Trophoblast cell (in vitro differentiated cells and primary cell): ENCODE results near the gene TSPAN19.

ENCODE experiments used
- DNase-seq, 2 donors: peaks; one replicate each; pipeline ENCODE4 v3.0.0-alpha.2; 2016
- H2AFZ ChIP-seq: 2 replicates; pipeline ENCODE4 v1.6.1; 2013; ENCODE audit warnings: low read length, moderate library complexity, mild to moderate bottlenecking; ENCODE audit not compliant: insufficient read depth, poor library complexity
- H2AK5ac ChIP-seq: 2 replicates; pipeline ENCODE4 v1.6.1; 2013; ENCODE audit warnings: mild to moderate bottlenecking, low read length
- H2BK120ac ChIP-seq: 2 replicates; pipeline ENCODE4 v1.6.1; 2013; ENCODE audit warnings: low read length, mild to moderate bottlenecking, moderate library complexity; ENCODE audit not compliant: insufficient read depth, poor library complexity
- H2BK12ac ChIP-seq: 2 replicates; pipeline ENCODE4 v1.6.1; 2013; ENCODE audit warnings: mild to moderate bottlenecking, low read length, moderate library complexity
- H2BK5ac ChIP-seq: 2 replicates; pipeline ENCODE4 v1.6.1; 2013; ENCODE audit warnings: low read length, low read depth, moderate library complexity, mild to moderate bottlenecking; ENCODE audit not compliant: poor library complexity
- H3K14ac ChIP-seq: 2 replicates; pipeline ENCODE4 v1.6.1; 2013; ENCODE audit warnings: mild to moderate bottlenecking, low read length
- H3K18ac ChIP-seq: 2 replicates; pipeline ENCODE4 v1.6.1; 2013; ENCODE audit warnings: mild to moderate bottlenecking, low read length
- H3K23ac ChIP-seq: 2 replicates; pipeline ENCODE4 v1.6.1; 2013; ENCODE audit warnings: low read length
- H3K27ac ChIP-seq: 2 replicates; pipeline ENCODE4 v1.5.1; 2013; ENCODE audit warnings: low read depth, mild to moderate bottlenecking, inconsistent platforms, low read length, moderate library complexity
- H3K27me3 ChIP-seq: 2 replicates; pipeline ENCODE4 v1.6.1; 2013; ENCODE audit warnings: inconsistent platforms, mild to moderate bottlenecking, low read length, moderate library complexity; ENCODE audit not compliant: insufficient read depth
- H3K36me3 ChIP-seq, 2 experiments: 1 replicate in 1 of 2; 2 replicates in 1 of 2; pipeline ENCODE4 v1.6.1; 2013; ENCODE audit warnings: low read length in 2 of 2, mild to moderate bottlenecking in 2 of 2, moderate library complexity in 1 of 2; ENCODE audit not compliant: insufficient read depth in 2 of 2, control insufficient read depth in 1 of 2
- H3K4ac ChIP-seq: 2 replicates; pipeline ENCODE4 v1.6.1; 2013; ENCODE audit warnings: low read depth, mild to moderate bottlenecking, low read length, moderate library complexity
- H3K4me1 ChIP-seq, 2 experiments: 1 replicate in 1 of 2; 2 replicates in 1 of 2; pipeline ENCODE4 v1.6.1; 2013; ENCODE audit warnings: low read length in 2 of 2, mild to moderate bottlenecking in 2 of 2, moderate library complexity in 1 of 2; ENCODE audit not compliant: insufficient read depth in 2 of 2, control insufficient read depth in 1 of 2
- H3K4me2 ChIP-seq: 2 replicates; pipeline ENCODE4 v1.6.1; 2013; ENCODE audit warnings: inconsistent platforms, mild to moderate bottlenecking, low read length, moderate library complexity
- H3K4me3 ChIP-seq: 2 replicates; pipeline ENCODE4 v1.5.1; 2013; ENCODE audit warnings: mild to moderate bottlenecking, low read depth, low read length, inconsistent platforms
- H3K79me1 ChIP-seq: one replicate; pipeline ENCODE4 v1.6.1; 2013; ENCODE audit warnings: low read length
- H3K79me2 ChIP-seq: 2 replicates; pipeline ENCODE4 v1.6.1; 2013; ENCODE audit warnings: low read length, mild to moderate bottlenecking; ENCODE audit not compliant: control insufficient read depth, insufficient read depth, poor library complexity
- H3K9ac ChIP-seq: 2 replicates; pipeline ENCODE4 v1.6.1; 2013; ENCODE audit warnings: mild to moderate bottlenecking, low read length
- H3K9me3 ChIP-seq: 2 replicates; pipeline ENCODE4 v1.6.1; 2013; ENCODE audit warnings: low read depth, mild to moderate bottlenecking, control low read depth, inconsistent platforms, low read length; ENCODE audit not compliant: insufficient read depth
- H4K12ac ChIP-seq: 2 replicates; pipeline ENCODE4 v1.6.1; 2013; ENCODE audit warnings: low read depth, mild to moderate bottlenecking, low read length, moderate library complexity
- H4K8ac ChIP-seq: 2 replicates; pipeline ENCODE4 v1.6.1; 2013; ENCODE audit warnings: low read depth, mild to moderate bottlenecking, low read length, moderate library complexity
- H4K91ac ChIP-seq: one replicate; pipeline ENCODE4 v1.6.1; 2013; ENCODE audit warnings: low read depth, mild to moderate bottlenecking, low read length, moderate library complexity
- WGBS: extraction: QIAGEN DNeasy Blood & Tissue Kit; methylation state at CpG from one replicate; pipeline ENCODE4 v1.1.7; 2013; ENCODE audit warnings: missing lambda C conversion rate; ENCODE audit not compliant: insufficient read length, insufficient coverage; ENCODE audit errors: extremely low coverage; 5-methylcytosine and 5-hydroxymethylcytosine counted together

Gene TSPAN19

DNA sequence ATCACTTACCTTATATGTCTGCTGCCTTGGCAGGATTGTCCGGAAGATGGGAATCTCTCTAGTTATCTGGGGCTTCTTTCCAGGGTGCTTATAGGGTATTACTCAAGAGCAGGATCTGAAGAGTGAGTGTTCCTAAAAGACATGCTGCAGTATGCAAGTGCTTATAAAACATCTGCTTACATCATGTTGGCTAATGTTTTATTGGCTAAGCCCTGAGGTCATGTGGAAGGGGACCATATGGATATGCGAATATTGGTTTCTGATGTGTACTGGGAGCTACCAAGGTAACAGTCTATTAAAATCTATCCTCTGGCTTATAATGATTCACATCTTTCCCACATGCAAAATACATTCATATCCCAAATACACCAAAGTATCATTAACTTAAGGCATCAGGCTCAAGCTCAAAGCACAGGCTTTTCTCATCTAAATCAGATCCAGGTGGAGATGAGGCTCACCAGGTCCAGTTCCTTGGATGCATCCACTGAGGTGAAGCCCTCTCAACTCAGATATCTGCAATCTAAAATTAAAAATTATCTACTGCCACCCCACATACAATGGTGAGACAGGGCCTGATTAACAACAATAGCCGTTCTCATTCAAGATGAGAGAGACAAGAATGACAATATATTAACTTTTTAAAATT is 29.9 kb upstream of the TSPAN19 start:
- no peak overlapping the region for H3K14ac ChIP-seq
- no peak overlapping the region for H2BK12ac ChIP-seq
- no peaks in the 10 kb centered on the region for H3K4me1 ChIP-seq
- H2AFZ ChIP-seq, result no peak overlapping the region
- no peak overlapping the region for H4K8ac ChIP-seq
- WGBS, result no CpG with 5 or more reads among the region's 3 CpGs
- H3K79me2 ChIP-seq, result no peaks in the 10 kb centered on the region
- H3K18ac ChIP-seq, result no peak overlapping the region
- H3K9ac ChIP-seq, result no peak overlapping the region
- no peak overlapping the region for H3K27ac ChIP-seq
- H3K4me3 ChIP-seq, result no peak overlapping the region
- H3K36me3 ChIP-seq, result no peaks in the 10 kb centered on the region
- no peak for DNase-seq
- H3K4ac ChIP-seq, result no peak overlapping the region
- no peak overlapping the region for H2BK5ac ChIP-seq
- no peak overlapping the region for H4K91ac ChIP-seq
- no peaks in the 10 kb centered on the region for H3K9me3 ChIP-seq
- no peaks in the 10 kb centered on the region for H3K27me3 ChIP-seq
- H4K12ac ChIP-seq, result no peak overlapping the region
- no peak overlapping the region for H3K4me2 ChIP-seq
- H2BK120ac ChIP-seq, result no peak overlapping the region
- H2AK5ac ChIP-seq, result no peak overlapping the region
- no peak overlapping the region for H3K23ac ChIP-seq
- H3K79me1 ChIP-seq, result no peaks in the 10 kb centered on the region

DNA sequence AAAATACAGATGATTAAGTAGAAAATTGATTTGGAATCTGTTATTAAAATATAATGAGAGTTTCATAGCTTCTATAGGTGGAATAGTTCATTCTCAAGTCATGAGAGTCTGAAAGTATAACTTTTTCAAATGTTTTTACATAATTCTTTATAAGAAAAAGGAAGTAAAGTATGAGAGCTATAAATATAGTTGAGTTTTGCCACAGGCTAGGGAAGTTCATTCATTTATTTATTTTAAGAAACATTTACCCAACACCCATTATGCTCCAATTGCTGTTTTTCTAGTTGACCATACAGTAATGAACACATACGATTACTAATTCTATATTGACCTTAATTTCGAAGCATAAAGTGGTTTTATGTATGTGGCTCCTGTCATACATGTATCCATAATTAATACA is 24.8 kb upstream of the TSPAN19 start:
- WGBS, result no CpG with 5 or more reads among the region's 2 CpGs

DNA sequence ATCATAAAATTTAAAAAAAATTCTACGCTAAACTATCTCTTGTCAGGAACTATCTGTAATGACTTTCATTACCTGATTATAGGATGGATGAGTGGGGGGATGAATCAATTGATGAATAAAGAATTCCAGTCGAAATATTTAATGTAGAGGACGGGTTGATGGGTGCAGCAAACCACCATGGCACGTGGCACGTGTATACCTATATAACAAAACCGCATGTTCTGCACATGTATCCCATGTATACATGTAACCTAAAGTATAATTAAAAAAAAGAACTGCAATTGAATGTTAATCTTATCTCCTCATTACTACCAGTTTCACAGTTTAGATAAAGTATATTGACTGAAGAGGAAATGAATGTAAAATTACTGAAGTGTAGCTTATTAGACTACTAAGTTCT is 23.5 kb upstream of the TSPAN19 start:
- Histone ChIP-seq H3K79me2 (no peaks in the 10 kb centered on the region), H3K4me2 (no peak overlapping the region), H3K27ac (no peak overlapping the region), H2BK120ac (no peak overlapping the region), H3K18ac (no peak overlapping the region), H3K4me1 (no peaks in the 10 kb centered on the region), H3K27me3 (no peaks in the 10 kb centered on the region), H3K79me1 (no peaks in the 10 kb centered on the region), H3K9ac (no peak overlapping the region), H2AFZ (no peak overlapping the region), H3K4me3 (no peak overlapping the region), H4K8ac (no peak overlapping the region), H3K36me3 (no peaks in the 10 kb centered on the region), H3K9me3 (no peaks in the 10 kb centered on the region), H2BK12ac (no peak overlapping the region), H4K12ac (no peak overlapping the region), H3K23ac (no peak overlapping the region), H3K4ac (no peak overlapping the region), H2AK5ac (no peak overlapping the region), H2BK5ac (no peak overlapping the region), H3K14ac (no peak overlapping the region), H4K91ac (no peak overlapping the region)
- WGBS, result no CpG with 5 or more reads among the region's 6 CpGs
- no peak for DNase-seq

More for the DNA sequence above, 24.8 kb upstream of the TSPAN19 start:
- Histone ChIP-seq H3K79me1 (no peaks in the 10 kb centered on the region), H3K9ac (no peak overlapping the region), H2BK12ac (no peak overlapping the region), H3K27me3 (no peaks in the 10 kb centered on the region), H2AFZ (no peak overlapping the region), H2AK5ac (no peak overlapping the region), H3K4me1 (no peaks in the 10 kb centered on the region), H4K91ac (no peak overlapping the region), H4K12ac (no peak overlapping the region), H2BK120ac (no peak overlapping the region), H3K9me3 (no peaks in the 10 kb centered on the region), H3K4me3 (no peak overlapping the region), H3K4ac (no peak overlapping the region), H3K79me2 (no peaks in the 10 kb centered on the region), H3K36me3 (no peaks in the 10 kb centered on the region), H3K27ac (no peak overlapping the region), H3K4me2 (no peak overlapping the region), H3K23ac (no peak overlapping the region), H3K14ac (no peak overlapping the region), H3K18ac (no peak overlapping the region), H2BK5ac (no peak overlapping the region), H4K8ac (no peak overlapping the region)
- no peak for DNase-seq

DNA sequence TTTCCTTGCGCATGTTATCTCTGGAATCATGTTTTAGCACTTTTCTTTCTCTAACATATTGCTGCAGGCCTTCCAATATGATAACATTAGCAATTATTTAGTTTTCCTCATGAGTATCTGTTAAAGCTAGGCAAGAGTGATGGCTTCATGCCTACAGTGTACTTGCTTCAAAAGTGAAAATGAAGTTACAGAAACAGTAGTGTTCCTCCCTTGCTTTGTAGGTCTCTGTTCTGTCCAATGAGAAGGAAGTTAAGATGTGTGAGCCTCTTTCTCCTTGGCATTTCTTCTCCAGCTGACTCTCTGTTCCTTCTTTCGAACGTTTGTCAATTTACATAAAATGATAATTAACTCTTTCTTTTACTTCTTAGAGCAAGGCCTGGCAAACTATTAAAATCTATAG is 22.3 kb upstream of the TSPAN19 start:
- Histone ChIP-seq H3K27ac (no peak overlapping the region), H3K14ac (no peak overlapping the region), H4K12ac (no peak overlapping the region), H3K9ac (no peak overlapping the region), H2AK5ac (no peak overlapping the region), H3K23ac (no peak overlapping the region), H4K91ac (no peak overlapping the region), H4K8ac (no peak overlapping the region), H3K18ac (no peak overlapping the region), H3K4me3 (no peak overlapping the region), H3K79me2 (no peaks in the 10 kb centered on the region), H2BK5ac (no peak overlapping the region), H3K4me1 (no peaks in the 10 kb centered on the region), H3K36me3 (no peaks in the 10 kb centered on the region), H3K4ac (no peak overlapping the region), H3K9me3 (no peaks in the 10 kb centered on the region), H2BK12ac (no peak overlapping the region), H2BK120ac (no peak overlapping the region), H3K79me1 (no peaks in the 10 kb centered on the region), H3K27me3 (no peaks in the 10 kb centered on the region), H3K4me2 (no peak overlapping the region), H2AFZ (no peak overlapping the region)
- whole genome bisulfite sequencing, result no CpG with 5 or more reads among the region's 3 CpGs
- no peak for DNase-seq
